C4-2B (cell line): ENCODE measurements around the gene EML6.

Experiments used
- CTCF ChIP-seq: fragments of 450-650 bp; conservative IDR thresholded peaks from 2 replicates; pipeline ENCODE4 v1.5.1; 2017; ENCODE audit warnings: mild to moderate bottlenecking
- ZFX ChIP-seq: fragments of 450-650 bp; IDR thresholded peaks from 2 replicates; pipeline ENCODE4 v1.6.1; 2017

GRCh38 chr2:54897420-54898310 is 174.2 kb downstream of the EML6 start:
- no peak for TF ChIP-seq CTCF
- no peak for TF ChIP-seq ZFX
